Measurements from ENCODE around the gene TNF.
A peak's percentile ranks its signal among the peaks of the same experiment; 100 is the strongest.
"Not testable (repeated sequence)": the region's sequence is repeated elsewhere in the genome, so short reads cannot be mapped to it uniquely, and the experiment has no call there.

The TNF gene

GRCh38 chr6:31551371-31551770 is 24.0 kb upstream of the TNF start:
- TF ChIP-seq CTCF (IDR thresholded peaks at IDR 0.05; ENCODE audit: insufficient read depth, low read depth, low read length, missing control alignments) = peak; percentile 31
- H3K4me3 ChIP-seq (ENCODE audit: low read length) = not testable (repeated sequence)
- peak; percentile 60 for DNase-seq (ENCODE audit: low read depth)

GRCh38 chr6:31556307-31556706 is 19.1 kb upstream of the TNF start:
- no peak overlapping the region for H3K4me3 ChIP-seq (ENCODE audit: low read length)
- DNase-seq (ENCODE audit: low read depth) = no peak
- TF ChIP-seq CTCF (IDR thresholded peaks at IDR 0.05; ENCODE audit: insufficient read depth, low read depth, low read length, missing control alignments) = no peak

GRCh38 chr6:31557443-31558317 is 17.7 kb upstream of the TNF start:
- DNase-seq (ENCODE audit: low read depth) = no peak
- TF ChIP-seq CTCF (IDR thresholded peaks at IDR 0.05; ENCODE audit: insufficient read depth, low read depth, low read length, missing control alignments) = no peak
- no peak overlapping the region for H3K4me3 ChIP-seq (ENCODE audit: low read length)

GRCh38 chr6:31558318-31558625 is 17.1 kb upstream of the TNF start:
- no peak for TF ChIP-seq CTCF (IDR thresholded peaks at IDR 0.05; ENCODE audit: insufficient read depth, low read depth, low read length, missing control alignments)
- no peak for DNase-seq (ENCODE audit: low read depth)
- H3K4me3 ChIP-seq (ENCODE audit: low read length) = no peak overlapping the region

- no peak for TF ChIP-seq CTCF (IDR thresholded peaks at IDR 0.05; ENCODE audit: insufficient read depth, low read depth, low read length, missing control alignments)
- no peak overlapping the region for H3K4me3 ChIP-seq (ENCODE audit: low read length)
- no peak for DNase-seq (ENCODE audit: low read depth)
Measured at GRCh38 chr6:31558631-31559500, 16.5 kb upstream of the TNF start.

- no peak for DNase-seq (ENCODE audit: low read depth)
- no peak for TF ChIP-seq CTCF (IDR thresholded peaks at IDR 0.05; ENCODE audit: insufficient read depth, low read depth, low read length, missing control alignments)
- H3K4me3 ChIP-seq (ENCODE audit: low read length) = no peak overlapping the region
Measured at GRCh38 chr6:31559606-31559957, 15.8 kb upstream of the TNF start.

Data from epithelial cell of esophagus (primary cell).